ENCODE measurements around the gene MASTL. TPM values are rescaled to one million over a fixed set of nuclear protein-coding genes. Genes with fewer than 3 reads are reported as not detected.

MASTL gene
- total and polyA plus RNA-seq, 2 donors (not counting 1 experiment from before 2014, with no cell fraction given), result 7.6 to 12.4 TPM

- intact Hi-C loops (cut with micrococcal nuclease), result no loop called here
- H2AFZ ChIP-seq (ENCODE audit: insufficient read depth, low read depth, low read length, poor library complexity, severe bottlenecking), result no peak overlapping the region
- H3K79me2 ChIP-seq (ENCODE audit: control insufficient read depth, insufficient read depth, low read length), result peaks cover 78% of the 10 kb centered on the region
- no peaks in the 10 kb centered on the region for H3K27me3 ChIP-seq (replicated peaks in 1 of 4; ENCODE audit: control extremely low read depth in 1 of 4, control insufficient read depth in 3 of 4, insufficient read depth in 4 of 4, low read length in 3 of 4)
- no peaks in the 10 kb centered on the region for H3K9me3 Mint-ChIP-seq (ENCODE audit: insufficient read depth)
- H3K27me3 Mint-ChIP-seq, result no peaks in the 10 kb centered on the region
- peak overlapping the region; percentile 74 for H3K4me2 ChIP-seq (replicated peaks; ENCODE audit: low read depth, low read length, poor library complexity, severe bottlenecking)
- DNase-seq (no peak), ATAC-seq (ENCODE audit: low read depth) (no peak)
- H3K27ac Mint-ChIP-seq, result peak overlapping the region; percentile 54
- ChIA-PET CTCF (no interaction called here), POLR2A (interaction anchor here (0.6 kb wide), 1 partner anchor 53 kb away, joined by 4 read pairs; no protein-coding TSS in a partner anchor)
- peaks cover 50% of the 10 kb centered on the region for H3K4me1 Mint-ChIP-seq
- peak overlapping the region in 3 of 5 experiments; percentile 88 to 99 (median 95) for H3K4me3 ChIP-seq (ENCODE audit: control extremely low read depth in 1 of 5, extremely low read depth in 1 of 5, insufficient read depth in 1 of 5, low read depth in 2 of 5, low read length in 4 of 5)
- no peaks in the 10 kb centered on the region for H3K9me3 ChIP-seq (ENCODE audit: control extremely low read depth in 1 of 3, control insufficient read depth in 2 of 3, insufficient read depth in 1 of 3, low read length in 2 of 3)
- H3K36me3 ChIP-seq (replicated peaks in 1 of 2; ENCODE audit: control extremely low read depth in 1 of 2, control insufficient read depth in 1 of 2, extremely low read depth in 1 of 2, insufficient read depth in 2 of 2, low read length in 1 of 2), result peaks cover 0 to 11% of the 10 kb centered on the region in 2 experiments
- peak overlapping the region; percentile 96 for H3K4me3 Mint-ChIP-seq
- peak overlapping the region; percentile 93 for H3K9ac ChIP-seq (ENCODE audit: low read length)
- TF ChIP-seq, protein P1, sequence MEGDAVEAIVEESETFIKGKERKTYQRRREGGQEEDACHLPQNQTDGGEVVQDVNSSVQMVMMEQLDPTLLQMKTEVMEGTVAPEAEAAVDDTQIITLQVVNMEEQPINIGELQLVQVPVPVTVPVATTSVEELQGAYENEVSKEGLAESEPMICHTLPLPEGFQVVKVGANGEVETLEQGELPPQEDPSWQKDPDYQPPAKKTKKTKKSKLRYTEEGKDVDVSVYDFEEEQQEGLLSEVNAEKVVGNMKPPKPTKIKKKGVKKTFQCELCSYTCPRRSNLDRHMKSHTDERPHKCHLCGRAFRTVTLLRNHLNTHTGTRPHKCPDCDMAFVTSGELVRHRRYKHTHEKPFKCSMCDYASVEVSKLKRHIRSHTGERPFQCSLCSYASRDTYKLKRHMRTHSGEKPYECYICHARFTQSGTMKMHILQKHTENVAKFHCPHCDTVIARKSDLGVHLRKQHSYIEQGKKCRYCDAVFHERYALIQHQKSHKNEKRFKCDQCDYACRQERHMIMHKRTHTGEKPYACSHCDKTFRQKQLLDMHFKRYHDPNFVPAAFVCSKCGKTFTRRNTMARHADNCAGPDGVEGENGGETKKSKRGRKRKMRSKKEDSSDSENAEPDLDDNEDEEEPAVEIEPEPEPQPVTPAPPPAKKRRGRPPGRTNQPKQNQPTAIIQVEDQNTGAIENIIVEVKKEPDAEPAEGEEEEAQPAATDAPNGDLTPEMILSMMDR (IDR thresholded peaks at IDR 0.05), result no peak
- no peak for TF ChIP-seq EZH2 (IDR thresholded peaks at IDR 0.05; ENCODE audit: borderline replicate concordance, insufficient read depth, low read depth, low read length, poor library complexity, severe bottlenecking)
- peaks cover 20 to 29% of the 10 kb centered on the region in 2 donors for H3K4me1 ChIP-seq (ENCODE audit: control insufficient read depth in 2 of 2, insufficient read depth in 2 of 2, low read length in 2 of 2)
- H3K27ac ChIP-seq (ENCODE audit: low read length in 2 of 2), result no peak overlapping the region
- H4K20me1 ChIP-seq (ENCODE audit: control insufficient read depth, insufficient read depth, low read length, poor library complexity, severe bottlenecking), result peaks cover 46% of the 10 kb centered on the region
Measured at GRCh38 chr10:27152687-27153086, 2.5 kb upstream of the MASTL start.

GRCh38 chr10:27153329-27153728 lies 1.8 kb upstream of the MASTL start:
- H3K27me3 Mint-ChIP-seq, result no peaks in the 10 kb centered on the region
- H3K9me3 Mint-ChIP-seq (ENCODE audit: insufficient read depth), result no peaks in the 10 kb centered on the region
- Histone ChIP-seq H3K27ac (ENCODE audit: low read length in 2 of 2) (peak overlapping the region in 1 of 2 donors; percentile 97), H4K20me1 (ENCODE audit: control insufficient read depth, insufficient read depth, low read length, poor library complexity, severe bottlenecking) (peaks cover 41% of the 10 kb centered on the region), H3K36me3 (replicated peaks in 1 of 2; ENCODE audit: control extremely low read depth in 1 of 2, control insufficient read depth in 1 of 2, extremely low read depth in 1 of 2, insufficient read depth in 2 of 2, low read length in 1 of 2) (peaks cover 0 to 5% of the 10 kb centered on the region in 2 experiments), H3K4me1 (ENCODE audit: control insufficient read depth in 2 of 2, insufficient read depth in 2 of 2, low read length in 2 of 2) (peaks cover 20 to 29% of the 10 kb centered on the region in 2 donors), H3K4me2 (replicated peaks; ENCODE audit: low read depth, low read length, poor library complexity, severe bottlenecking) (peak overlapping the region; percentile 74), H3K9me3 (ENCODE audit: control extremely low read depth in 1 of 3, control insufficient read depth in 2 of 3, insufficient read depth in 1 of 3, low read length in 2 of 3) (no peaks in the 10 kb centered on the region), H3K4me3 (ENCODE audit: control extremely low read depth in 1 of 5, extremely low read depth in 1 of 5, insufficient read depth in 1 of 5, low read depth in 2 of 5, low read length in 4 of 5) (peak overlapping the region; percentile 73 to 99 (median 95)), H3K79me2 (ENCODE audit: control insufficient read depth, insufficient read depth, low read length) (peaks cover 71% of the 10 kb centered on the region), H3K27me3 (replicated peaks in 1 of 4; ENCODE audit: control extremely low read depth in 1 of 4, control insufficient read depth in 3 of 4, insufficient read depth in 4 of 4, low read length in 3 of 4) (no peaks in the 10 kb centered on the region), H2AFZ (ENCODE audit: insufficient read depth, low read depth, low read length, poor library complexity, severe bottlenecking) (no peak overlapping the region), H3K9ac (ENCODE audit: low read length) (peak overlapping the region; percentile 93)
- CTCF ChIA-PET, result interaction anchor here (2.0 kb wide), 1 partner anchor 89 kb away, joined by 10 read pairs; no protein-coding TSS in a partner anchor
- H3K4me3 Mint-ChIP-seq, result peak overlapping the region; percentile 96
- ATAC-seq (ENCODE audit: low read depth), result no peak
- DNase-seq, result no peak
- no CpG with 5 or more reads among the region's 6 CpGs for WGBS (ENCODE audit: insufficient coverage)
- H3K4me1 Mint-ChIP-seq, result peaks cover 50% of the 10 kb centered on the region
- POLR2A ChIA-PET, result interaction anchor here (1.7 to 1.9 kb wide), 2 partner anchors 89 to 1379 kb away, joined by 7 to 30 read pairs; partner anchors contain the start of gene WAC
- H3K27ac Mint-ChIP-seq, result peak overlapping the region; percentile 100
- no peak for TF ChIP-seq EZH2 (IDR thresholded peaks at IDR 0.05; ENCODE audit: borderline replicate concordance, insufficient read depth, low read depth, low read length, poor library complexity, severe bottlenecking)
- TF ChIP-seq, protein P1 (IDR thresholded peaks at IDR 0.05), result no peak
- intact Hi-C loops (cut with micrococcal nuclease), result no loop called here
